ENCODE results near the gene VSIR.

The VSIR gene

GRCh38 chr10:71806704-71807556 lies 33.6 kb upstream of the VSIR start:
- DNase-seq (ENCODE audit: low spot score): no peak

- no peak for DNase-seq (ENCODE audit: low spot score)
Measured at GRCh38 chr10:71805776-71806703, 32.7 kb upstream of the VSIR start.

GRCh38 chr10:71804077-71804476 lies 30.8 kb upstream of the VSIR start:
- DNase-seq (ENCODE audit: low spot score): peak; percentile 57

GRCh38 chr10:71802715-71803488 lies 29.6 kb upstream of the VSIR start:
- DNase-seq (ENCODE audit: low spot score): no peak

GRCh38 chr10:71802235-71802634 lies 28.9 kb upstream of the VSIR start:
- no peak for DNase-seq (ENCODE audit: low spot score)

GRCh38 chr10:71801361-71801760 lies 28.0 kb upstream of the VSIR start:
- no peak for DNase-seq (ENCODE audit: low spot score)

- DNase-seq (ENCODE audit: low spot score): no peak
Measured at GRCh38 chr10:71799608-71800453, 26.5 kb upstream of the VSIR start.

- no peak for DNase-seq (ENCODE audit: low spot score)
Measured at GRCh38 chr10:71799112-71799511, 25.8 kb upstream of the VSIR start.

GRCh38 chr10:71798308-71798624 lies 24.9 kb upstream of the VSIR start:
- DNase-seq (ENCODE audit: low spot score): no peak

- no peak for DNase-seq (ENCODE audit: low spot score)
Measured at GRCh38 chr10:71797533-71798307, 24.4 kb upstream of the VSIR start.

- no peak for DNase-seq (ENCODE audit: low spot score)
Measured at GRCh38 chr10:71796749-71797405, 23.6 kb upstream of the VSIR start.

GRCh38 chr10:71795248-71795647 lies 21.9 kb upstream of the VSIR start:
- no peak for DNase-seq (ENCODE audit: low spot score)

GRCh38 chr10:71790749-71791440 lies 17.6 kb upstream of the VSIR start:
- DNase-seq (ENCODE audit: low spot score): no peak

GRCh38 chr10:71789871-71790270 lies 16.6 kb upstream of the VSIR start:
- no peak for DNase-seq (ENCODE audit: low spot score)

- no peak for DNase-seq (ENCODE audit: low spot score)
Measured at GRCh38 chr10:71788954-71789353, 15.6 kb upstream of the VSIR start.

GRCh38 chr10:71784679-71785272 lies 11.5 kb upstream of the VSIR start:
- no peak for DNase-seq (ENCODE audit: low spot score)

GRCh38 chr10:71783917-71784678 lies 10.8 kb upstream of the VSIR start:
- DNase-seq (ENCODE audit: low spot score): no peak

- no peak for DNase-seq (ENCODE audit: low spot score)
Measured at GRCh38 chr10:71782917-71783490, 9.7 kb upstream of the VSIR start.
